Effector memory CD8-positive, alpha-beta T cell (primary cell): ENCODE measurements around the gene ETV7.
"Not testable (repeated sequence)": the region's sequence is repeated elsewhere in the genome, so short reads cannot be mapped to it uniquely, and the experiment has no call there.

Experiments
- ATAC-seq: fragments of 150-1000 bp; cut with Tn5 transposase; replicated peaks from 2 replicates; pipeline ENCODE4 v1.10.0; 2021; ENCODE audit warnings: mild to moderate bottlenecking, moderate library complexity
- DNase-seq, 3 experiments: peaks; one replicate each; pipeline ENCODE4 v3.0.0; 2021
- H3K27ac Mint-ChIP-seq, 2 donors: one replicate each; pipeline ENCODE4 v1.8.0; 2022; ENCODE audit warnings: mild to moderate bottlenecking in 2 of 2, mixed read lengths in 2 of 2, moderate library complexity in 2 of 2
- H3K27me3 Mint-ChIP-seq, 2 donors: one replicate each; pipeline ENCODE4 v1.8.0; 2022; ENCODE audit warnings: mixed read lengths in 2 of 2
- H3K36me3 Mint-ChIP-seq: one replicate; pipeline ENCODE4 v1.8.0; 2022; ENCODE audit warnings: mild to moderate bottlenecking, moderate library complexity, mixed read lengths; ENCODE audit not compliant: insufficient read depth
- H3K4me1 Mint-ChIP-seq, 2 donors: one replicate each; pipeline ENCODE4 v1.8.0; 2022; ENCODE audit warnings: low read depth in 2 of 2, mixed read lengths in 2 of 2
- H3K4me3 Mint-ChIP-seq, 2 donors: one replicate each; pipeline ENCODE4 v1.8.0; 2022; ENCODE audit warnings: mild to moderate bottlenecking in 2 of 2, mixed read lengths in 2 of 2, moderate library complexity in 2 of 2
- H3K9me3 Mint-ChIP-seq, 2 donors: one replicate each; pipeline ENCODE4 v1.8.0; 2022; ENCODE audit warnings: mixed read lengths in 2 of 2

The ETV7 gene

DNA sequence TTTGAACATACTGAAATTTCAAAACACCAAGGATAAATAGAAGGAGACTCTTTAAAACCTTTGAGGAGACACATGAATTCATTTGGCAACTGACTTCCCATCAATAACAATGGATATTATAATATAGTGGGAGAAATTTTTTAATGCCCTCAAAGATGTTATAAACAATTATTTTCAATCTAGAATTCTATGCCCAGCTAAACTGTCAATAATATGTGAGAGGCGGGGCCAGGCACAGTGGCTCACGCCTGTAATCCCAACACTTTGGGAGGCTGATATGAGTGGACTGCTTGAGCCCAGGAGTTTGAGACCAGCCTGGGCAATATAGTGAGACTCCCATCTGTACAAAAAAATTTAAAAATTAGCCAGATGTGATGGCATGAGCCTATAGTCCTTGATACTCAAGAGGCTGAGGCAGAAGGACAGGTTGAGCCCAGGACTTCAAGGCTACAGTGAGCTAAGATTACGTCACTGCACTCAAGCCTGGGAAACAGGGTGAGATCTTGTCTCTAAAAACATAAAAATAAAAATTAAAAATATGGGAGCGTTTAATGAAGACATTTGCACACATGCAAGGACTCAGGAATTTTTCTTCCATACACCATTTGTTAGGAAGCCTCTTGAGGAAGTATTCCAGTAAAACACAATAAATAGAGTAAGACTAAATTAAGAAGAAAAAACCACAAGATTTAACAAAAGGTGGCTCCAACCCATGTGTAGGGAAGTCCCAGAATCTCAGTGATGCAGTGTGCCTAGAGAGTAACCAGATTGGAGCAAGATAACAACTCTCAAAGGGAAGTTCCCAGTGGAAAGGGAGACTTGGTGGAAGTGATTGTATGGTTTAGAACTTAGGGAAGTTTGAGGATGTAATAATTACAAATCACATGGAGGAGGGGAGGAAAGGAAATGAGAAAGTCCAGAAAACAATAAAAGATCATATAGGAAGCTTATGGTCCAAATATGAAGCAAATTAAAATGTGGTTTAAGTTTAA is 26.3 kb upstream of the ETV7 start:
- H3K27me3 Mint-ChIP-seq, result peaks cover 15% of the 10 kb centered on the region in 2 donors
- ATAC-seq (no peak), DNase-seq (no peak)
- H3K36me3 Mint-ChIP-seq, result no peaks in the 10 kb centered on the region
- no peak overlapping the region for H3K27ac Mint-ChIP-seq
- no peak overlapping the region for H3K4me3 Mint-ChIP-seq
- peaks cover 2 to 7% of the 10 kb centered on the region in 2 donors for H3K9me3 Mint-ChIP-seq
- no peaks in the 10 kb centered on the region for H3K4me1 Mint-ChIP-seq

DNA sequence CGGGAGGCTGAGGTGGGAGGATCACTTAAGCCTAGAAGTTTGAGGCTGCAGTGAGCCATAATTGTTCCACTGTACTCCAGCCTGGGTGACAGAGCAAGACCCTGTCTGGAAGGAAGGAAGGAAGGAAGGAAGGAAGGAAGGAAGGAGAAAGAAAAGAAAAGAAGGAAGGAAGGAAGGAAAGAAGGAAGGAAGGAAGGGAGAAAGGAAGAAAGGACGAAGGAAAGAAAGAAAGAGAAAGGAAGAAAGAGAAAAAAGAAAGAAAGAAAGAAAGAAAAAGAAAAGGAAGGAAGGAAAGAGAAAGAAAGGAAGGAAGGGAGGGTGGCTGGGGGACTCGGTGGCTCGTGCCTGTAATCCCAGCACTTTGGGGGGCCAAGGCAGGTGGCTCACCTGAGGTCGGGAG is 22.2 kb upstream of the ETV7 start:
- not testable (repeated sequence) for DNase-seq, H3K36me3 Mint-ChIP-seq, H3K27ac Mint-ChIP-seq, H3K4me1 Mint-ChIP-seq, H3K9me3 Mint-ChIP-seq, H3K4me3 Mint-ChIP-seq, ATAC-seq
- H3K27me3 Mint-ChIP-seq, result peaks cover 22 to 26% of the 10 kb centered on the region in 2 donors

DNA sequence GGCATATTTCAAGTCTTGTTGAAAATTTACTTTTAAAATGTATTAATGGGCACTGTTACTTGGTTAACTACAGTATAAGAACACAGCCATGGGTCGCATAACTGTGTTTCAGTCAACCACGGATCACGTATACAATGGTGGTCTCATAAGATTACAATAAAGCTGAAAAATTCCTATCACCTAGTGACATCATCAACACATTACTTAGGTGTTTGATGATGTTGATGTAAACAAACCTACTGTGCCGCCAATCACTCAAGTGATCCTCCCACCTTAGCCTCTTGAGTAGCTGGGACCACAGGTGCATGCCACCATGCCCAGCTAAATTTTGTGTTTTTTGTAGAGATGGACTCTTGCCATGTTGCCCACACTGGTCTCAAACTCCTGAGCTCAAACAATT is 16.7 kb upstream of the ETV7 start:
- peaks cover 18 to 34% of the 10 kb centered on the region in 2 donors for H3K27me3 Mint-ChIP-seq
- H3K36me3 Mint-ChIP-seq, result peaks cover 3% of the 10 kb centered on the region
- no peak overlapping the region for H3K27ac Mint-ChIP-seq
- DNase-seq (no peak), ATAC-seq (no peak)
- H3K4me3 Mint-ChIP-seq, result no peak overlapping the region
- H3K4me1 Mint-ChIP-seq, result no peaks in the 10 kb centered on the region
- no peaks in the 10 kb centered on the region for H3K9me3 Mint-ChIP-seq

DNA sequence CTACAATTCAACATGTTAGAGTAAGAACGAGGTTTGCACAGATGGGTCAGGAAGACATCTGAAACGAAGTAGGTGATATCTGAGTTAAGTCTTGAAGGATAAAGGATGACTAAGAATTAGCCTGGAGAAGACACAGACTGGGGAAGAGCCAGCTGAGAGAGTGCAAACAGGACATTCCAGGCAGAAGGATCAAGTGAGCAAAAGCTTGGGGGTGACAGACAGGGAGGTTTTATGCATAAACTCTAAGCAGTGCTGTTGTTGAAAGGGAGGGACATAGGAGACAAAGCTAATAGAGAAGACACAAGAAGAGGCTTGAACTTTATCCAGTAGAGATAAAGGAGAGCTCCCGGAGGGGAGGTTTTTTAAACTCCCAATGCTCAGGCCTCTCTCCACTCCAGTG is 15.0 kb upstream of the ETV7 start:
- Mint-ChIP-seq H3K4me3 (no peak overlapping the region), H3K27ac (no peak overlapping the region), H3K9me3 (no peaks in the 10 kb centered on the region), H3K27me3 (peaks cover 14 to 30% of the 10 kb centered on the region in 2 donors), H3K36me3 (no peaks in the 10 kb centered on the region), H3K4me1 (no peaks in the 10 kb centered on the region)
- ATAC-seq (no peak), DNase-seq (no peak)

DNA sequence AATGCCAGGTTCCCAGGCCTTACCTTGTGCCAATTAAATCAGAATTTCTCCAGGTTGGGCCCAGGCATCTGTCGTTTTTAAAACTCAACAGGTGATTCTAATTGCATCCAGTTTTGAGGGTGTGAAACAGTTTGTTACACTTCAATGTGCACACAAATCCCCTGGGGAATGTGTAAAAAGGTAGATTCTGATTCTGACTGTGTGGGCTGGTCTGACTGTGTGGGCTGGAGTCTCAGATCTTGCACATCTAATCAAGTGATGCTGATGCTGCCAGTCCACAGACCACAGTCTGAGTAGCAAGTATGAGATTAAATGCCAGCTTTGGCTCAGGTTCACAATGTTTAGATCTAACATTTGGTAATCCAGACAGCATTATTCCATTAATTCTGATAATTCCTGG is 12.5 kb upstream of the ETV7 start:
- H3K27ac Mint-ChIP-seq, result no peak overlapping the region
- H3K9me3 Mint-ChIP-seq, result no peaks in the 10 kb centered on the region
- no peaks in the 10 kb centered on the region for H3K36me3 Mint-ChIP-seq
- DNase-seq, result no peak
- H3K4me1 Mint-ChIP-seq, result no peaks in the 10 kb centered on the region
- H3K27me3 Mint-ChIP-seq, result peaks cover 7 to 18% of the 10 kb centered on the region in 2 donors
- no peak overlapping the region for H3K4me3 Mint-ChIP-seq
- no peak for ATAC-seq

DNA sequence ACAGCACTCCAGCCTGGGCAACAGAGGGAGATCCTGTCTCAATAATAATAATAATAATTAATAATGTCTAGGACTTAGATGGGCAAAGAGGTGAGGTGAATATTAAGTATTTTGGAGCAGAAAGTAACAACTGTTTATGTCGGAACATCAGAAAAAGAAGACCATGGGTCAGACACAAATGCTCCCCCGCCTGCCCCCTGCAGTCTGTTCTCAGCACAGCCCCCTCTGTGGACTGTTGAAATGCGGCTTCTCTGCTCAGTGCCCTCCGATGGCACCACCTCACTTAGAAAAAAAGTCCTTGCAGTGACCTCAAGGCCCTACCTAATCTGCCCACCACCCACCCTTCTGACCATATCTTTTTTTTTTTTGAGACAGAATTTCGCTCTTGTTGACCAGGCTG is 5.2 kb upstream of the ETV7 start:
- no peak overlapping the region for H3K27ac Mint-ChIP-seq
- no peaks in the 10 kb centered on the region for H3K9me3 Mint-ChIP-seq
- H3K4me1 Mint-ChIP-seq, result peaks cover 0 to 6% of the 10 kb centered on the region in 2 donors
- peaks cover 20% of the 10 kb centered on the region in 2 donors for H3K27me3 Mint-ChIP-seq
- no peak overlapping the region for H3K4me3 Mint-ChIP-seq
- DNase-seq, result no peak
- ATAC-seq, result no peak
- H3K36me3 Mint-ChIP-seq, result no peaks in the 10 kb centered on the region

DNA sequence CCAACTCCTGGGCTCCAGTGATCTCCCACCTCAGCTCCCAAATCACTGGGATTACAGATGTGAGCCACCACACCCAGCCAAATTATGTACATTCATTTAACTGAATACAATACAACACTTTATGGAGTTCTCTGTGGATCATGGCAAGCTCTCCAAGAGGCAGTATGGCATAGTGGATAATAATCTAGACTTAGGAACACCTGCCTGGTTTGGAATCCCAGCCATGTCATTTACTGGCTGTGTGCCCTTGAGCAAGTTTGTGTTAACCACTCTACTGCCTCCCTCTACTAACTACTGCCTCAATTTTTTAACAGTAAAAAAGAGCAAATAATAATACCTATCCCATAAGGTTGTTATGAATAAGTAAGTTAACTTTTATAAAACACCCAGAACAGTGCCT is 1.9 kb upstream of the ETV7 start:
- Mint-ChIP-seq H3K9me3 (no peaks in the 10 kb centered on the region), H3K4me1 (peaks cover 19% of the 10 kb centered on the region in 2 donors), H3K36me3 (peaks cover 2% of the 10 kb centered on the region), H3K27me3 (peaks cover 20 to 38% of the 10 kb centered on the region in 2 donors), H3K4me3 (no peak overlapping the region), H3K27ac (no peak overlapping the region)
- ATAC-seq, result no peak
- DNase-seq, result no peak

DNA sequence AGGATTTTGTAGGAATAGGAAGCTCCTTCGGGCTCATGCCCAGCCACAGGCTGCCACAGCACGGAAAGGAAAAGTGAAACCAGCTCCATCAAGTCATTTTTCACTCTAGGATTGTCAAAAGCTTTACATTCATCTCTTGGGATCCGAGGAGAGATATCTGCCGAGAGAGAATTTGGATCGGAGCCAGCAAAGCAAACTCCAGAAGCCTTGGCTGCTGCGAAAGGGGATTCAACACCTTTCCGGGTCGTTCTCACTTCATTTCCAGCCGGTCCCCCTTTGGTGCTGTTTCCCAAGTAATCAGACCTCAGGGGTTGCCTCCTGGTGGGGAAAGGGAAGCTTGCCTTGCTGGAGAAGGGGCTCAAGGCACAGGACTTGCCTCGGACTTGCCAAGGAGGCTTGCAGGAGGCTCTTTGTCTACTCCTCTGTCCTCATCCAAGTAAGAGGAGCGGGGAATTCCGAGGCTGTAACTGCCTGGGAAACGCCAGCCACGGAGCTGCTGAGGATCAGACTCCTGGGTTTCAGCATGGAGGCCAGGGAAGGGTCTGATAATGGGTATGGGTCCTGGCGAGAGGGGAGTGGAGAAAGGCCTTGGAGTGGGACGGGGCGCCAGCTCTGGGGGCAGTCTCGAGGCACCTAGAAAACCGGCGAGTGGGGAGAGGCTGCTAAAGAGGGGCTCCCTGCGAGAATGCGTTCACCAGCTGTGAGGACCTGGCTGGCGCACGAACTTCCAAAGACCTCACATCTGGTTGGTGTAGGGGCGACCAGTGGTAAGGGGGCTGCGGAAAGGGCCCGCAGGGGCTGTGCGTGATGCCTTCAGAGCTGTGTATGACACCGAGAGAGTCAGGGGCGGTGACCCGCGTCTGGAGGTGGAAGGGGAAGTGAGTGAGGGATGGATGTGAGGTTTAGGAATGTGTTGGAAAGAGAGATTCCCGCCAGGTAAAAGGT is 702 bp downstream of the ETV7 start:
- Mint-ChIP-seq H3K27ac (peak overlapping the region; percentile 72 to 85), H3K27me3 (peaks cover 12 to 26% of the 10 kb centered on the region in 2 donors), H3K4me1 (peaks cover 19 to 29% of the 10 kb centered on the region in 2 donors), H3K9me3 (no peaks in the 10 kb centered on the region), H3K36me3 (peaks cover 2% of the 10 kb centered on the region), H3K4me3 (peak overlapping the region; percentile 85 to 93)
- peak in 2 of 3 experiments; percentile 8 to 9 for DNase-seq
- peak; percentile 57 for ATAC-seq

DNA sequence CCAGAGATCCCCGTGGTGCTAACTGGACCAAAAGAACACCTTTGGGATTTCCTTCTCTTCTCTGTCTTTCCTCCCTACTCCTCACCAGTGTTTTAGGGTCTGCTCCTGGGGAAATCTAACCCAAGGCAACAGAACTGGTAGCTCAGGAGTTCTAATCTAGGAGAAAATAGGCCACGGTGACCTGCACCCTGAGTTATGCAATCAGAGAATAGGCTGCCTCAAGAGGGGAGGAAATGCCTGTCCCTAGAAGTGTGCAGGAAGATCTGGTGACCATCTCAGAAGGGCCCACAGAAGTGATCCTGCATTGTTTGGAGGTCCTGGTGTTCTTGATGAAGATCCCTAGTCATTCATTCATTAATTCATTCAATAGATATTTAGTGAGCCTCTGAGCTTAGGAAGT is 3.4 kb downstream of the ETV7 start:
- Mint-ChIP-seq H3K4me3 (no peak overlapping the region), H3K4me1 (peaks cover 19 to 29% of the 10 kb centered on the region in 2 donors), H3K36me3 (peaks cover 2% of the 10 kb centered on the region), H3K9me3 (no peaks in the 10 kb centered on the region), H3K27ac (peak overlapping the region in 1 of 2 donors; percentile 73), H3K27me3 (peaks cover 0 to 26% of the 10 kb centered on the region in 2 donors)
- ATAC-seq (no peak), DNase-seq (no peak)

DNA sequence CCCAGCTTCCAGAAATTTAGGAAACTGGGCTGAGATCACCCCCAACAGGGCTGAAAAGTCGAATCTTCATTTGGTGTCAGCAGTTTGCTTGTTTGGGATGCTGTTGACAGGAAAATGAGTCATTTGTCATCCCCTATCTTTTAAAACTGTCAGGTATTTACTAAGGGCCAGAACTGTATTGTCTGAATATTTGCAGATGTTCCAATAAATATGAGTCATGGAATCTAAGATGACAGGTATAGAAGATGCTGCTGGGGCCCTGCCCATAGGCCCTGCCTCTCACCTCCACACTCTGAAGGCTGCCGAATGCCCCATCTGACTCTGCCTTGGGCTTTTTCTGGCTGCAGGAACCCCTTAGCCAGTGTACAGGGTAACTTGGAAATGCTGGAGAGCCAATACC is 3.9 kb downstream of the ETV7 start:
- peak overlapping the region; percentile 73 to 88 for H3K27ac Mint-ChIP-seq
- no peak overlapping the region for H3K4me3 Mint-ChIP-seq
- peaks cover 19 to 29% of the 10 kb centered on the region in 2 donors for H3K4me1 Mint-ChIP-seq
- ATAC-seq (no peak), DNase-seq (no peak)
- H3K36me3 Mint-ChIP-seq, result peaks cover 2% of the 10 kb centered on the region
- H3K9me3 Mint-ChIP-seq, result no peaks in the 10 kb centered on the region
- peaks cover 0 to 24% of the 10 kb centered on the region in 2 donors for H3K27me3 Mint-ChIP-seq

DNA sequence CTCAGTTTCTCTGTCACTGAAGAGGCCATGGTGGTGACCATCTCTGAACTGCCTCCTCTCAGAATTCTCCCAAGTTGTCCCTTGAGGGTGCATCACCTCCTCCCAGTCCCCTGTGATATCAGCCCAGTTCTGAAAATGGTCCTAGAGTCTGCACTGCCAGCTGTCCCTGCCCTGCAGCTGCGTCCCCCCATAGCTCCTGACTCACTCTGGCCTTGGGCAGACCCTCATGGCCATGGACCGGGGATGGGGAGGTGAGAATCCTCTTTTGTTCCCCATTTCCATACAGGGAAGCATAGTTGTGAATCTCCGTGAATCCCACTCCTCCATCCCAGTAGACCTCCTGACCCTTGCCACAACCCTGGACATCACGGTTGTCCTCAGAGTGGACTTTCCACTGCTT is 4.5 kb downstream of the ETV7 start:
- Mint-ChIP-seq H3K4me3 (no peak overlapping the region), H3K9me3 (no peaks in the 10 kb centered on the region), H3K4me1 (peaks cover 19 to 23% of the 10 kb centered on the region in 2 donors), H3K27ac (peak overlapping the region in 1 of 2 donors; percentile 88), H3K27me3 (peaks cover 0 to 18% of the 10 kb centered on the region in 2 donors), H3K36me3 (peaks cover 2% of the 10 kb centered on the region)
- ATAC-seq, result no peak
- no peak for DNase-seq

DNA sequence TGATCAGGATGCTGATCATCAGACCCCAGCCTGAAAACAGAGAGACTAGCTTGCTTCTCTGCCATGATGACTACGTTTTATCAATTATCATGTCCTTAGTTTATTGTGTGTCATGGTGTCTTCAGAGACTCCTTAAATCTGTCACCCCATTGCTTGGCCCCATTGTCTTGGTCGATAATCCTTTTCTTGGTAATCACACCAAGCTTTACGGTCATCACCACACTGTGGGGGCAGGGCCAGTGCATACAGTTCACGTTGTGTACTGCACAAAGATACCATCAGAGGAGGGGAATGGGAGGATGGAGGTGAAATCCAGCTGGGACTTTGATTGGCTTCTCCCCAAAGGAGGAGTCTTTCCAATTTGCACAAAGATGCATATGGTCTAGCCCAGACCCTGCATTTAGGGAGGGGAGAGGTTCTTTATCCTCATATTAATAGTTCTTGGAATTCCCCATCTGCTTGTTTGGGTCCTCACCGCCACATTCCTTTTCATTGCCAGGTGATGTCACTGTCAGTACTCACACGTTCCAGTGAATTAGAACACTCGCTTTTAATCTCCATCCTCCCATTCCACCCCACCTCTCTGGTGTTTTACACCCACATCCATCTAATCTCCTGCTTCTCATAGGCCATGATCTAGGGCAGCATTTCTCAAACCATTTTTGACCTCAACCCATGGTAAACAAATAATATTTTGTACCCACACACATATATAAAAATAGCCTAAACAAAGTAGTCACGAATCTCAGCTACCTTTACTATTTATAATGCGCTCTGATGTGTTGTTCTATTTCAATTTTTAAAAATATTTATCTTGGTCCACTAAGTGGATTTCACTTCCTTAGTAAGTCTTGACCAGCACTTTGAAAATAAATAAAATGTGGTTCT is 5.7 kb downstream of the ETV7 start:
- Mint-ChIP-seq H3K36me3 (peaks cover under 1% of the 10 kb centered on the region), H3K4me1 (peaks cover 12 to 22% of the 10 kb centered on the region in 2 donors), H3K27me3 (peaks cover 0 to 10% of the 10 kb centered on the region in 2 donors), H3K27ac (no peak overlapping the region), H3K9me3 (no peaks in the 10 kb centered on the region), H3K4me3 (no peak overlapping the region)
- DNase-seq (no peak), ATAC-seq (no peak)
